IMR-90 (cell line): ENCODE results near the gene CDH22. TPM values are rescaled to one million over a fixed set of nuclear protein-coding genes. Genes with fewer than 3 reads are reported as not detected.
A peak's percentile ranks its signal among the peaks of the same experiment; 100 is the strongest.

ENCODE experiments used
- ATAC-seq: fragments of 200-7000 bp; cut with Tn5 transposase; 2 replicates; pipeline ENCODE4 v1.9.1; 2020; ENCODE audit warnings: low read depth, mild to moderate bottlenecking, moderate library complexity
- BruUV-seq: library from RNA; stranded (reverse); fragments of 400-500 nt; replicated peaks from 2 replicates; lab custom pipeline; 2021; lab: Mats Ljungman, UMichigan
- CTCF ChIA-PET: fragments of 300-600 bp; formaldehyde crosslinking; extraction: SDS; loops from one replicate; lab custom pipeline; 2021; ENCODE audit warnings: antibody characterized with exemption; lab: Yijun Ruan, JAX
- POLR2A ChIA-PET: fragments of 300-600 bp; sonication (Branson Sonifier 250); formaldehyde crosslinking; loops from one replicate; lab custom pipeline; 2022; ENCODE audit warnings: antibody characterized with exemption; ENCODE audit not compliant: unreplicated experiment; lab: Charles Lee
- DNase-seq: peaks from one replicate; pipeline ENCODE4 v3.0.0; 2013
- H2AFZ ChIP-seq: replicated peaks from 2 replicates; pipeline ENCODE3; 2013; ENCODE audit warnings: low read length, mild to moderate bottlenecking; ENCODE audit not compliant: poor library complexity
- H2AK5ac ChIP-seq: 2 replicates; pipeline ENCODE4 v1.6.1; 2013; ENCODE audit warnings: low read depth, low read length, inconsistent platforms
- H2AK9ac ChIP-seq: replicated peaks from 2 replicates; pipeline ENCODE3; 2013; ENCODE audit warnings: mild to moderate bottlenecking, low read depth, low read length, moderate library complexity; ENCODE audit not compliant: poor library complexity
- H2BK120ac ChIP-seq: 2 replicates; pipeline ENCODE4 v1.6.1; 2013; ENCODE audit warnings: low read depth, low read length, inconsistent platforms
- H2BK15ac ChIP-seq: 3 replicates; pipeline ENCODE4 v1.6.1; 2013; ENCODE audit warnings: low read depth, low read length, inconsistent platforms
- H2BK20ac ChIP-seq: 2 replicates; pipeline ENCODE4 v1.6.1; 2013; ENCODE audit warnings: low read depth, mild to moderate bottlenecking, inconsistent platforms, low read length, moderate library complexity
- H2BK5ac ChIP-seq: 2 replicates; pipeline ENCODE4 v1.6.1; 2013; ENCODE audit warnings: mild to moderate bottlenecking, low read depth, low read length, inconsistent platforms; ENCODE audit not compliant: poor library complexity, severe bottlenecking
- H3K14ac ChIP-seq: replicated peaks from 2 replicates; pipeline ENCODE4 v1.6.1; 2013; ENCODE audit warnings: low read depth, low read length, inconsistent platforms
- H3K18ac ChIP-seq: 2 replicates; pipeline ENCODE4 v1.6.1; 2013; ENCODE audit warnings: low read depth, low read length, control low read depth
- H3K23ac ChIP-seq: 2 replicates; pipeline ENCODE4 v1.6.1; 2013; ENCODE audit warnings: low read depth, low read length, inconsistent platforms
- H3K27ac ChIP-seq: 2 replicates; pipeline ENCODE4 v1.5.1; 2013; ENCODE audit warnings: mild to moderate bottlenecking, control low read depth, low read length; ENCODE audit not compliant: insufficient read depth
- H3K27me3 ChIP-seq: 2 replicates; pipeline ENCODE4 v1.6.1; 2013; ENCODE audit warnings: low read length; ENCODE audit not compliant: control insufficient read depth, insufficient read depth
- H3K36me3 ChIP-seq: 2 replicates; pipeline ENCODE4 v1.6.1; 2013; ENCODE audit warnings: low read length, mixed read lengths; ENCODE audit not compliant: control insufficient read depth, insufficient read depth
- H3K4ac ChIP-seq: 2 replicates; pipeline ENCODE4 v1.6.1; 2013; ENCODE audit warnings: low read depth, low read length, inconsistent platforms
- H3K4me1 ChIP-seq: 2 replicates; pipeline ENCODE4 v1.6.1; 2013; ENCODE audit warnings: low read length, mixed read lengths; ENCODE audit not compliant: control insufficient read depth, insufficient read depth
- H3K4me2 ChIP-seq: 2 replicates; pipeline ENCODE4 v1.6.1; 2013; ENCODE audit warnings: low read depth, mild to moderate bottlenecking, control low read depth, low read length, moderate library complexity
- H3K4me3 ChIP-seq: 2 replicates; pipeline ENCODE4 v1.5.1; 2013; ENCODE audit warnings: low read depth, mild to moderate bottlenecking, control low read depth, low read length, moderate library complexity; ENCODE audit not compliant: insufficient read depth
- H3K56ac ChIP-seq: 2 replicates; pipeline ENCODE4 v1.6.1; 2013; ENCODE audit warnings: low read length, inconsistent platforms; ENCODE audit not compliant: insufficient read depth; ENCODE audit errors: extremely low read depth
- H3K79me1 ChIP-seq, 2 experiments: 2 replicates each; pipeline ENCODE4 v1.6.1; 2013; ENCODE audit warnings: low read length in 2 of 2, inconsistent platforms in 1 of 2, low read depth in 1 of 2
- H3K9ac ChIP-seq: 2 replicates; pipeline ENCODE4 v1.6.1; 2013; ENCODE audit warnings: low read depth, low read length, control low read depth
- H3K9me1 ChIP-seq: 2 replicates; pipeline ENCODE4 v1.6.1; 2013; ENCODE audit warnings: low read length, inconsistent platforms; ENCODE audit not compliant: insufficient read depth
- H3K9me3 ChIP-seq: 2 replicates; pipeline ENCODE4 v1.6.1; 2013; ENCODE audit warnings: low read length; ENCODE audit not compliant: control insufficient read depth, insufficient read depth
- H4K20me1 ChIP-seq: 2 replicates; pipeline ENCODE4 v1.6.1; 2013; ENCODE audit warnings: low read length, inconsistent platforms; ENCODE audit not compliant: insufficient read depth
- H4K5ac ChIP-seq: 2 replicates; pipeline ENCODE4 v1.6.1; 2013; ENCODE audit warnings: mild to moderate bottlenecking, low read depth, low read length, control low read depth
- H4K8ac ChIP-seq, 2 experiments: 2 replicates each; pipeline ENCODE4 v1.6.1; 2013; ENCODE audit warnings: low read depth in 2 of 2, low read length in 2 of 2, control low read depth in 1 of 2, inconsistent platforms in 1 of 2
- H4K91ac ChIP-seq: 2 replicates; pipeline ENCODE4 v1.6.1; 2013; ENCODE audit warnings: low read depth, low read length, inconsistent platforms; ENCODE audit not compliant: insufficient read depth
- CEBPB ChIP-seq: IDR thresholded peaks from 2 replicates; pipeline ENCODE4 v1.6.1; 2012; ENCODE audit warnings: low read depth, low read length, improper control_type of control experiment
- CHD1 ChIP-seq: IDR thresholded peaks from 2 replicates; pipeline ENCODE4 v1.6.1; 2012; ENCODE audit warnings: low read depth, low read length, improper control_type of control experiment
- MAFK ChIP-seq: IDR thresholded peaks from 2 replicates; pipeline ENCODE4 v1.6.1; 2012; ENCODE audit warnings: low read depth, low read length, improper control_type of control experiment
- RAD21 ChIP-seq: IDR thresholded peaks from 2 replicates; pipeline ENCODE4 v1.6.1; 2012; ENCODE audit warnings: low read length, improper control_type of control experiment
- WGBS, 2 experiments: methylation state at CpG; one replicate each; pipeline versions ENCODE4 v1.1.5 to v1.1.7; 2013; ENCODE audit warnings: missing lambda C conversion rate in 2 of 2; ENCODE audit not compliant: insufficient read length in 1 of 2; ENCODE audit errors: extremely low coverage in 2 of 2; 5-methylcytosine and 5-hydroxymethylcytosine counted together
- dilution Hi-C: fragments of 300-500 bp; cut with HindIII; formaldehyde crosslinking; loops from one replicate; pipeline ENCODE4 v1.14.3; 2018; ENCODE audit warnings: low sequenced_read_pairs; ENCODE audit not compliant: unreplicated experiment
- in situ Hi-C: fragments of 300-500 bp; cut with MboI; formaldehyde crosslinking; loops from 3 replicates; pipeline ENCODE4 v1.14.3; 2019; ENCODE audit warnings: low sequenced_read_pairs, inconsistent platforms, mixed read lengths
- intact Hi-C: fragments of 100-400 bp; cut with micrococcal nuclease; formaldehyde crosslinking; loops from 2 replicates; pipeline ENCODE4 v1.10.0; 2022
- polyA plus RNA-seq, 3 experiments: library from polyadenylated mRNA; depleted of rRNA; stranded (reverse); fragments of >200 nt; gene quantifications; 2 replicates each; pipeline ENCODE4 v1.2.3, GENCODE V29; 2012; ENCODE audit warnings: low replicate concordance in 1 of 3
- total RNA-seq: library from RNA; depleted of rRNA; stranded (reverse); fragments of >200 nt; gene quantifications from 2 replicates; pipeline ENCODE4 v1.2.3, GENCODE V29; 2012

Gene CDH22
- total and polyA plus RNA-seq, 2 of the 4 experiments (the other 2 are of a cell fraction) = not detected

DNA sequence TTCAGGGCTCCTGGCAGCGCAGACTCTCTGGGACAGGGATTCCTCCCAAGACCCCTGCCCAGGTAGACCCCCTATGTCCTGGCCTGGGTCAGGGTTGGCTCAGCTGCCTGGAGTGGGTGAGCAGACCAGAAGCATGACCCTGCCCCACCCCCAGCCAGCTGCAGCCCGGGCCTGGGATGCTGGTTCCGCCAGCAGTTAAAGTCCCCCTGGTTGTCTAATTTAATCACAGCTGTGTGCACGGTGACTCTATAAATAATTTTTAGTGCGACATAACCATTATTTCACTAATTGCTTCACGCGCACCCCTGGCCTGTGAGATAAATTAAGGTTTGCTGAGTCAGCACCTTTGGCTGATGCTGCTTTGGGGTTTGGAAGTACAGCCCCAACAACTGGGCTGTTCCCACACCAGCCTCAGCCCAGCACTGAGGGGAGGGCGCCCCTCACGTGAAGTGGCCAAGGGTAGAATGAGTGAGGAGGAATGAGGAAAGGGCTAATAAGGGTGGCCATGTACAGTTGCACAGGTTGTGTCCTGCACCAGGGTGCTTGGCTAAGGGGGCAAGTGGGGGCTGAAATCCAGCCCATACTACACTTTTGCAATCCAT, 26.1 kb upstream of the CDH22 start:
- dilution Hi-C loops = no loop called here
- CTCF ChIA-PET = no interaction called here

More for the DNA sequence above, 26.1 kb upstream of the CDH22 start:
- TF ChIP-seq MAFK = peak; percentile 99
- no peak for TF ChIP-seq CHD1
- TF ChIP-seq CEBPB = no peak
- TF ChIP-seq RAD21 = no peak
- H2AK5ac ChIP-seq = no peak overlapping the region
- H2BK120ac ChIP-seq = no peak overlapping the region
- no CpG with 5 or more reads among the region's 9 CpGs for WGBS, 2 experiments
- intact Hi-C loops = no loop called here
- no peak overlapping the region for H3K4me3 ChIP-seq
- H3K9me3 ChIP-seq = no peaks in the 10 kb centered on the region
- POLR2A ChIA-PET = interaction anchor here (0.5 kb wide), 1 partner anchor 305 kb away, joined by 13 read pairs; no protein-coding TSS in a partner anchor
- H3K4me2 ChIP-seq = no peak overlapping the region
- H4K5ac ChIP-seq = no peak overlapping the region
- H3K18ac ChIP-seq = no peak overlapping the region
- H2BK5ac ChIP-seq = no peak overlapping the region
- H3K27me3 ChIP-seq = peaks cover 72% of the 10 kb centered on the region
- H2BK20ac ChIP-seq = no peak overlapping the region
- H2AFZ ChIP-seq = no peak overlapping the region
- no peak overlapping the region for H4K91ac ChIP-seq
- no peak overlapping the region for H2BK15ac ChIP-seq
- no peak overlapping the region for H3K23ac ChIP-seq
- H3K56ac ChIP-seq = no peak overlapping the region
- H3K36me3 ChIP-seq = no peaks in the 10 kb centered on the region
- no peak overlapping the region for H3K9ac ChIP-seq
- in situ Hi-C loops = no loop called here
- no peak overlapping the region for H3K27ac ChIP-seq
- no peaks in the 10 kb centered on the region for H3K4me1 ChIP-seq
- no peak overlapping the region for H4K8ac ChIP-seq
- no peak for ATAC-seq
- no peaks in the 10 kb centered on the region for H4K20me1 ChIP-seq
- H3K4ac ChIP-seq = no peak overlapping the region
- no TSS peak for BruUV-seq
- no peaks in the 10 kb centered on the region for H3K79me1 ChIP-seq
- H3K9me1 ChIP-seq = no peaks in the 10 kb centered on the region
- H2AK9ac ChIP-seq = no peak overlapping the region
- no peak overlapping the region for H3K14ac ChIP-seq
- DNase-seq = no peak
